GM12801 (cell line): Measurements from ENCODE around the gene LGALS9.

Experiments used
- CTCF ChIP-seq: IDR thresholded peaks from one replicate; pipeline ENCODE4 v1.5.1; 2011; ENCODE audit warnings: control low read depth; ENCODE audit not compliant: insufficient read length; ENCODE audit errors: extremely low read depth

LGALS9 gene

GRCh38 chr17:27677191-27677590 is 46.2 kb downstream of the LGALS9 start:
- TF ChIP-seq CTCF, result no peak

GRCh38 chr17:27690882-27691281 is 59.9 kb downstream of the LGALS9 start:
- no peak for TF ChIP-seq CTCF
